GM12865 (cell line): ENCODE results near the gene FSTL4.

Source experiments
- DNase-seq: peaks from one replicate; pipeline ENCODE4 v3.0.0; 2010; ENCODE audit warnings: low read depth
- H3K4me3 ChIP-seq: 2 replicates; pipeline ENCODE4 v1.5.1; 2011; ENCODE audit warnings: mild to moderate bottlenecking, low read depth, low read length, control low read depth
- TF ChIP-seq, protein P1 (sequence below): IDR thresholded peaks from 2 replicates; pipeline ENCODE4 v1.5.1; 2011; ENCODE audit warnings: low read length, control low read depth, low read depth, inconsistent platforms; ENCODE audit not compliant: insufficient read depth; ENCODE audit errors: missing control alignments

The FSTL4 gene

DNA sequence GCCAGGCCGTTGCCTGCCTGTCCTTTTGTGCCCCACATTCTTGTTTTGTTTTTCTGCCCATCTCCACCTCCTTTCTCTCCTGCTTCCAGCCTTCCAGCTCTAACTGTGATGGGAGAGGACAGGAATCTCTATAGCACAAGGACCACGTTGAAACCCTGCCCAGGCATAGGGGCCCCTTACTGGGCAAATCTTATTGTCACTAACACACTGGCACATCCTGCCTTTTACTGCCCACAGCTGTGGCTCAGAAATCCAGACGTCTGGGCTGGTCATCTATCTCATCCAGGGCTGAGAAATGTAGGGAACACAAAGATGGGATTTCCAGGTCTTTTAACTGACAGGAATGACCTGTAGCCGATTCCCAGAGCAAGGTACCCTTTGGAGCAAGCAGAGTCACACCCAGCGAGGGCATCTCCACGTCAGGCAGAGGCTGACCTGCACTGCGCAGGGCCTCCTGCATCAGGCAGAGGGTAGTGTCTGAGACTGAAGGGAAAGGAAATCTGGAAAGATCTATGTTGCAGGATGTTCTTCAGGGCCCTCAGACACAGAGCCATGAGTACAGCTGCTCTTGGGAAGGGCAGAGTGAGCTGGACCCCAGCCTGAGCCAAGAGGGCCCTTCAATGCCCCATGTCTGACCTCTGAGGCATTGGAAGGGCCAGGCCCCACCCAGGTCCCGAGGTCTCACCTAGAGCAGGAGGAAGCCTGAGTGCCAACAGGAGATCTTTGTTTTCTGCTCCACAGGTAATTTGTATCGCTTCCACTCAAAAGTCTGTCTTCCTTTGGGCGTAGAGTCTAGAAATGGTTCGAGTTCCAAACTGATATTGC is 278.8 kb downstream of the FSTL4 start:
- H3K4me3 ChIP-seq: no peak overlapping the region
- no peak for DNase-seq

GRCh38 chr5:133332439-133333024 is 279.8 kb downstream of the FSTL4 start:
- no peak for DNase-seq
- no peak overlapping the region for H3K4me3 ChIP-seq
- TF ChIP-seq, protein P1, sequence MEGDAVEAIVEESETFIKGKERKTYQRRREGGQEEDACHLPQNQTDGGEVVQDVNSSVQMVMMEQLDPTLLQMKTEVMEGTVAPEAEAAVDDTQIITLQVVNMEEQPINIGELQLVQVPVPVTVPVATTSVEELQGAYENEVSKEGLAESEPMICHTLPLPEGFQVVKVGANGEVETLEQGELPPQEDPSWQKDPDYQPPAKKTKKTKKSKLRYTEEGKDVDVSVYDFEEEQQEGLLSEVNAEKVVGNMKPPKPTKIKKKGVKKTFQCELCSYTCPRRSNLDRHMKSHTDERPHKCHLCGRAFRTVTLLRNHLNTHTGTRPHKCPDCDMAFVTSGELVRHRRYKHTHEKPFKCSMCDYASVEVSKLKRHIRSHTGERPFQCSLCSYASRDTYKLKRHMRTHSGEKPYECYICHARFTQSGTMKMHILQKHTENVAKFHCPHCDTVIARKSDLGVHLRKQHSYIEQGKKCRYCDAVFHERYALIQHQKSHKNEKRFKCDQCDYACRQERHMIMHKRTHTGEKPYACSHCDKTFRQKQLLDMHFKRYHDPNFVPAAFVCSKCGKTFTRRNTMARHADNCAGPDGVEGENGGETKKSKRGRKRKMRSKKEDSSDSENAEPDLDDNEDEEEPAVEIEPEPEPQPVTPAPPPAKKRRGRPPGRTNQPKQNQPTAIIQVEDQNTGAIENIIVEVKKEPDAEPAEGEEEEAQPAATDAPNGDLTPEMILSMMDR: no peak

More for the DNA sequence above, 278.8 kb downstream of the FSTL4 start:
- TF ChIP-seq, protein P1: no peak

DNA sequence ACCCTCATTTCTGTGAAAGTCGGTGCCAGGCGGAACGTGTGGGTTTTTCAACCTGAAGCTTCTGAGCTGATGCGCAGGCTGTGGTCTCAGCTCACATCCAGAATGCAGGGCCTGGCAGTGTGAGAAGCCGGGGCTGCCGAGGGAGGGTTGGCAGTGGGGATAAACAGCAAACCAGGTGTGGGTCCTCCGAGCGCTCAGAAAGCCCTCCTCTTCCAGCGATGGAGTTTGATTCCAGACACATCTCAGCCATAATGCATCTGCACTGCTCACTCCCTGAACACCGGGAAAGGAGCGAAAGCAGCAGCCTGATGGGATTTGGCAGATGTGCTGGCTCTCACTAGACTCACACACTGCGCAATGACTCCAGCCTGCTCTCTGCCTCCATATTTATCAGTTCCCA is 280.4 kb downstream of the FSTL4 start:
- TF ChIP-seq, protein P1: no peak
- DNase-seq: no peak
- H3K4me3 ChIP-seq: no peak overlapping the region

DNA sequence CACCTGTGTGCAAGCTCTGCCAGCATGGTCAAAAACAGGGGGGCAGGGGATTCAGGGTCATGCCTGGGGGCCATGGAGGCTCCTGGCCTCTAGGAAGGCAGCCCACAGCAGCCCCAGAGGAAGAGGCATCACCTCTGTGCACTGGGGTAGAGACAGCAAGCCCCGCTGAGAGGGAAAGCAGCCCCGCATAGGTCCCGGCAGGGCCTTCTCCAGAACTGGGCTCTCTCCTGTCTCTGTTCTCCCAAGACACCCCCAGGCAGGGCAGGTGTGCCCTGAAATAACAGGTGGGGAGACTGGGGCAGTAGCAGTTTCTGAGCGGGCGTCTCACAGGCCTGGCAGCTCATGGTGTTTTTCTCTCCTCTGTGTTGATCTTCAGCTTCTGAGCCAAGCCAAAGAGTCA is 281.4 kb downstream of the FSTL4 start:
- TF ChIP-seq, protein P1: no peak
- H3K4me3 ChIP-seq: no peak overlapping the region
- DNase-seq: no peak

GRCh38 chr5:133328800-133329199 is 283.5 kb downstream of the FSTL4 start:
- TF ChIP-seq, protein P1: no peak
- DNase-seq: no peak
- no peak overlapping the region for H3K4me3 ChIP-seq

GRCh38 chr5:133327946-133328401 is 284.4 kb downstream of the FSTL4 start:
- no peak overlapping the region for H3K4me3 ChIP-seq
- DNase-seq: no peak
- TF ChIP-seq, protein P1: no peak
